Neural progenitor cell (in vitro differentiated cells): ENCODE measurements around the gene MANBA. TPM values are rescaled to one million over a fixed set of nuclear protein-coding genes. Genes with fewer than 3 reads are reported as not detected.

Experiments used
- DNase-seq: peaks from one replicate; pipeline ENCODE4 v3.0.0-alpha.2; 2016; ENCODE audit warnings: low spot score
- H2AFZ ChIP-seq: fragments of 200-600 bp; sonication (generic); replicated peaks from 2 replicates; pipeline ENCODE4 v1.6.1; 2016; ENCODE audit warnings: antibody characterized with exemption
- H3F3A ChIP-seq: fragments of 200-600 bp; sonication (generic); 2 replicates; pipeline ENCODE4 v1.6.1; 2016; ENCODE audit warnings: antibody characterized with exemption, low read depth
- H3K27ac ChIP-seq: fragments of 200-600 bp; sonication (generic); 2 replicates; pipeline ENCODE4 v1.5.1; 2016; ENCODE audit warnings: mild to moderate bottlenecking
- H3K27me3 ChIP-seq: fragments of 200-600 bp; sonication (generic); 2 replicates; pipeline ENCODE4 v1.6.1; 2016; ENCODE audit warnings: mild to moderate bottlenecking, moderate library complexity
- H3K36me3 ChIP-seq: fragments of 200-600 bp; sonication (generic); 2 replicates; pipeline ENCODE4 v1.5.1; 2016
- H3K4me1 ChIP-seq: fragments of 200-600 bp; sonication (generic); 2 replicates; pipeline ENCODE4 v1.6.1; 2016; ENCODE audit warnings: mixed run types
- H3K4me2 ChIP-seq: fragments of 200-600 bp; sonication (generic); 2 replicates; pipeline ENCODE4 v1.6.1; 2016
- H3K4me3 ChIP-seq: fragments of 200-600 bp; sonication (generic); 2 replicates; pipeline ENCODE4 v1.5.1; 2016
- H3K79me2 ChIP-seq: fragments of 200-600 bp; sonication (generic); 2 replicates; pipeline ENCODE4 v1.6.1; 2016; ENCODE audit warnings: low read depth
- H3K9ac ChIP-seq: fragments of 200-600 bp; sonication (generic); 2 replicates; pipeline ENCODE4 v1.6.1; 2016
- H3K9me3 ChIP-seq: fragments of 200-600 bp; sonication (generic); 2 replicates; pipeline ENCODE4 v1.5.1; 2016; ENCODE audit warnings: low read depth
- H4K20me1 ChIP-seq: fragments of 200-600 bp; sonication (generic); 2 replicates; pipeline ENCODE4 v1.6.1; 2016; ENCODE audit warnings: low read depth
- H3K27ac Mint-ChIP-seq: 3 replicates; pipeline ENCODE4 v1.8.0; 2021; ENCODE audit warnings: mixed read lengths
- H3K27me3 Mint-ChIP-seq: 2 replicates; pipeline ENCODE4 v1.8.0; 2022; ENCODE audit warnings: low read depth, mild to moderate bottlenecking, inconsistent platforms, moderate library complexity, mixed read lengths; ENCODE audit not compliant: insufficient read depth
- H3K36me3 Mint-ChIP-seq: 3 replicates; pipeline ENCODE4 v1.8.0; 2021; ENCODE audit warnings: mixed read lengths
- H3K4me1 Mint-ChIP-seq: 3 replicates; pipeline ENCODE4 v1.8.0; 2021; ENCODE audit warnings: mixed read lengths
- H3K4me3 Mint-ChIP-seq: 3 replicates; pipeline ENCODE4 v1.8.0; 2021; ENCODE audit warnings: mild to moderate bottlenecking, moderate library complexity, mixed read lengths
- H3K9me3 Mint-ChIP-seq: 3 replicates; pipeline ENCODE4 v1.8.0; 2020; ENCODE audit warnings: mixed read lengths
- CTCF ChIP-seq: fragments of 200-600 bp; sonication (generic); IDR thresholded peaks from 2 replicates; pipeline ENCODE4 v1.5.1; 2017; ENCODE audit warnings: antibody characterized with exemption, mild to moderate bottlenecking
- EZH2 ChIP-seq: fragments of 200-600 bp; sonication (generic); IDR thresholded peaks from 2 replicates; pipeline ENCODE4 v1.6.1; 2017; ENCODE audit warnings: antibody characterized with exemption, mild to moderate bottlenecking, moderate library complexity
- EZH2phosphoT487 ChIP-seq: fragments of 200-600 bp; sonication (generic); IDR thresholded peaks from 2 replicates; pipeline ENCODE4 v1.6.1; 2017; ENCODE audit warnings: antibody characterized with exemption
- total RNA-seq: library from RNA; depleted of rRNA; stranded (reverse); fragments of >200 nt; gene quantifications from 2 replicates; pipeline ENCODE4 v1.2.3, GENCODE V29; 2015; ENCODE audit warnings: low replicate concordance

MANBA gene
- total RNA-seq, 1 donor from 2014 or later, result 53.4 TPM

- H3K27ac Mint-ChIP-seq, result no peak overlapping the region
- Histone ChIP-seq H2AFZ (no peak overlapping the region), H3K4me3 (no peak overlapping the region), H3F3A (no peaks in the 10 kb centered on the region), H3K27me3 (no peaks in the 10 kb centered on the region), H3K36me3 (no peaks in the 10 kb centered on the region), H3K4me2 (no peak overlapping the region), H4K20me1 (no peaks in the 10 kb centered on the region), H3K4me1 (peaks cover 9% of the 10 kb centered on the region), H3K9me3 (no peaks in the 10 kb centered on the region), H3K9ac (no peak overlapping the region), H3K79me2 (no peaks in the 10 kb centered on the region), H3K27ac (no peak overlapping the region)
- TF ChIP-seq CTCF, result no peak
- peak; percentile 51 for DNase-seq
- peaks cover 16% of the 10 kb centered on the region for H3K36me3 Mint-ChIP-seq
- peaks cover 11% of the 10 kb centered on the region for H3K4me1 Mint-ChIP-seq
- H3K4me3 Mint-ChIP-seq, result no peak overlapping the region
- H3K27me3 Mint-ChIP-seq, result no peaks in the 10 kb centered on the region
- H3K9me3 Mint-ChIP-seq, result no peaks in the 10 kb centered on the region
Measured at GRCh38 chr4:102616636-102617035, 144.1 kb downstream of the MANBA start.

GRCh38 chr4:102614801-102615200 is 146.0 kb downstream of the MANBA start:
- peaks cover 19% of the 10 kb centered on the region for H3K36me3 Mint-ChIP-seq
- TF ChIP-seq EZH2 (no peak), EZH2phosphoT487 (no peak), CTCF (no peak)
- Histone ChIP-seq H3K4me2 (no peak overlapping the region), H2AFZ (no peak overlapping the region), H3K4me3 (no peak overlapping the region), H3K9me3 (no peaks in the 10 kb centered on the region), H3K79me2 (no peaks in the 10 kb centered on the region), H3K27me3 (no peaks in the 10 kb centered on the region), H3K36me3 (no peaks in the 10 kb centered on the region), H3K4me1 (peaks cover 9% of the 10 kb centered on the region), H4K20me1 (no peaks in the 10 kb centered on the region), H3F3A (no peaks in the 10 kb centered on the region), H3K9ac (no peak overlapping the region), H3K27ac (no peak overlapping the region)
- no peak for DNase-seq
- no peak overlapping the region for H3K27ac Mint-ChIP-seq
- no peaks in the 10 kb centered on the region for H3K9me3 Mint-ChIP-seq
- H3K27me3 Mint-ChIP-seq, result no peaks in the 10 kb centered on the region
- no peaks in the 10 kb centered on the region for H3K4me1 Mint-ChIP-seq
- H3K4me3 Mint-ChIP-seq, result no peak overlapping the region

GRCh38 chr4:102612824-102613366 is 147.9 kb downstream of the MANBA start:
- H3K9me3 ChIP-seq, result no peaks in the 10 kb centered on the region
- H4K20me1 ChIP-seq, result no peaks in the 10 kb centered on the region
- H2AFZ ChIP-seq, result no peak overlapping the region
- H3K4me1 ChIP-seq, result peaks cover 9% of the 10 kb centered on the region
- H3K9ac ChIP-seq, result no peak overlapping the region
- H3K4me2 ChIP-seq, result no peak overlapping the region
- H3K27ac Mint-ChIP-seq, result no peak overlapping the region
- no peaks in the 10 kb centered on the region for H3F3A ChIP-seq
- no peaks in the 10 kb centered on the region for H3K36me3 ChIP-seq
- H3K36me3 Mint-ChIP-seq, result peaks cover 22% of the 10 kb centered on the region
- H3K27me3 ChIP-seq, result no peaks in the 10 kb centered on the region
- no peaks in the 10 kb centered on the region for H3K79me2 ChIP-seq
- no peak overlapping the region for H3K4me3 Mint-ChIP-seq
- no peak overlapping the region for H3K4me3 ChIP-seq
- no peaks in the 10 kb centered on the region for H3K9me3 Mint-ChIP-seq
- DNase-seq, result no peak
- no peaks in the 10 kb centered on the region for H3K27me3 Mint-ChIP-seq
- H3K27ac ChIP-seq, result no peak overlapping the region
- TF ChIP-seq CTCF (no peak), EZH2phosphoT487 (no peak), EZH2 (no peak)
- no peaks in the 10 kb centered on the region for H3K4me1 Mint-ChIP-seq
